ENCODE results near the gene DBNL.

GRCh38 chr7:44058759-44059218 lies 14.3 kb downstream of the DBNL start:
- TF ChIP-seq CTCF (IDR thresholded peaks at IDR 0.05) (no peak), EZH2 (IDR thresholded peaks at IDR 0.05; ENCODE audit: borderline replicate concordance, insufficient read depth, low read depth, low read length, poor library complexity, severe bottlenecking) (no peak)
